Femur (tissue), 1 donor: ENCODE data around the gene FXYD6.

Experiments
- DNase-seq: peaks from one replicate; pipeline ENCODE4 v3.0.0-alpha.2; 2017

Gene FXYD6

GRCh38 chr11:117842131-117842941 is 34.1 kb downstream of the FXYD6 start:
- no peak for DNase-seq

GRCh38 chr11:117841551-117842031 is 34.9 kb downstream of the FXYD6 start:
- no peak for DNase-seq

GRCh38 chr11:117840881-117841550 is 35.4 kb downstream of the FXYD6 start:
- DNase-seq = no peak

- no peak for DNase-seq
Measured at GRCh38 chr11:117839936-117840813, 36.3 kb downstream of the FXYD6 start.

GRCh38 chr11:117839380-117839881 is 37.0 kb downstream of the FXYD6 start:
- DNase-seq = peak; percentile 3

- peak; percentile 3 for DNase-seq
Measured at GRCh38 chr11:117838901-117839300, 37.6 kb downstream of the FXYD6 start.

GRCh38 chr11:117837791-117838190 is 38.7 kb downstream of the FXYD6 start:
- peak; percentile 10 for DNase-seq

GRCh38 chr11:117837070-117837776 is 39.2 kb downstream of the FXYD6 start:
- peak; percentile 12 for DNase-seq

GRCh38 chr11:117836077-117836960 is 40.1 kb downstream of the FXYD6 start:
- DNase-seq = peak; percentile 18

- peak; percentile 12 for DNase-seq
Measured at GRCh38 chr11:117835576-117835975, 40.9 kb downstream of the FXYD6 start.

GRCh38 chr11:117834838-117835443 is 41.5 kb downstream of the FXYD6 start:
- DNase-seq = no peak

GRCh38 chr11:117834068-117834810 is 42.2 kb downstream of the FXYD6 start:
- peak; percentile 12 for DNase-seq

GRCh38 chr11:117833401-117833891 is 43.0 kb downstream of the FXYD6 start:
- peak; percentile 67 for DNase-seq

GRCh38 chr11:117832511-117832910 is 43.9 kb downstream of the FXYD6 start:
- peak; percentile 11 for DNase-seq

GRCh38 chr11:117831661-117832415 is 44.6 kb downstream of the FXYD6 start:
- DNase-seq = peak; percentile 13

GRCh38 chr11:117830674-117831351 is 45.6 kb downstream of the FXYD6 start:
- peak; percentile 17 for DNase-seq

- DNase-seq = peak; percentile 11
Measured at GRCh38 chr11:117830072-117830471, 46.4 kb downstream of the FXYD6 start.

GRCh38 chr11:117829369-117829725 is 47.1 kb downstream of the FXYD6 start:
- DNase-seq = no peak
